Measurements from ENCODE around the gene FBXL19. TPM values are rescaled to one million over a fixed set of nuclear protein-coding genes. Genes with fewer than 3 reads are reported as not detected.

FBXL19 gene
- total and polyA plus RNA-seq, 5 experiments from 2014 or later: 0.06 to 16.8 (median 0.29) TPM

GRCh38 chr16:30896261-30896888 lies 27.0 kb upstream of the FBXL19 start, which contains the start of gene CTF1:
Gene CTF1 (plus strand): TSS chr16:30896614. CDS start chr16:30896644, 30 bp downstream.
- Mint-ChIP-seq H3K27me3 (no peaks in the 10 kb centered on the region), H3K36me3 (peaks cover 0 to 2% (median 2%) of the 10 kb centered on the region in 3 donors), H3K9me3 (no peaks in the 10 kb centered on the region), H3K27ac (peak within 1 kb of the TSS; percentile 56 to 94 (median 90)), H3K4me1 (peaks cover 24 to 56% (median 55%) of the 10 kb centered on the region in 4 donors), H3K4me3 (peak within 1 kb of the TSS; percentile 67 to 86 (median 79))
- ATAC-seq (no peak), DNase-seq (peak in 3 of 10 donors; percentile 3 to 64 (median 12))
- POLR2A ChIA-PET: interaction anchor here (0.5 to 10.9 kb wide), 4 partner anchors 9 to 517 kb away, joined by 3 to 94 read pairs (median 6); no protein-coding TSS in a partner anchor

- H3K9me3 Mint-ChIP-seq: no peaks in the 10 kb centered on the region
- peak; percentile 55 to 86 (median 67) for DNase-seq
- POLR2A ChIA-PET: interaction anchor here (0.6 to 10.9 kb wide), 9 partner anchors 8 to 441 kb away, joined by 3 to 94 read pairs (median 4); no protein-coding TSS in a partner anchor
- H3K4me3 Mint-ChIP-seq: peak overlapping the region; percentile 55 to 84 (median 74)
- H3K4me1 Mint-ChIP-seq: peaks cover 24 to 55% (median 54%) of the 10 kb centered on the region in 4 donors
- no peaks in the 10 kb centered on the region for H3K27me3 Mint-ChIP-seq
- peak; percentile 55 to 63 for ATAC-seq
- H3K36me3 Mint-ChIP-seq: no peaks in the 10 kb centered on the region
- H3K27ac Mint-ChIP-seq: peak overlapping the region in 9 of 10 donors; percentile 63 to 93 (median 84)
These were observed 26.3 kb upstream of the FBXL19 start for GRCh38 chr16:30896889-30897733.

GRCh38 chr16:30899794-30900193 lies 23.6 kb upstream of the FBXL19 start:
- POLR2A ChIA-PET: interaction anchor here (2.6 to 5.9 kb wide), 2 partner anchors 15 to 24 kb away, joined by 11 to 125 read pairs; no protein-coding TSS in a partner anchor
- Mint-ChIP-seq H3K27me3 (no peaks in the 10 kb centered on the region), H3K4me1 (peaks cover 26 to 59% (median 54%) of the 10 kb centered on the region in 4 donors), H3K27ac (no peak overlapping the region), H3K9me3 (peaks cover 0 to 4% (median 0%) of the 10 kb centered on the region in 9 donors), H3K4me3 (no peak overlapping the region), H3K36me3 (peaks cover 0 to 2% (median 0%) of the 10 kb centered on the region in 3 donors)
- ATAC-seq: no peak
- no peak for DNase-seq

GRCh38 chr16:30900588-30900987 lies 22.8 kb upstream of the FBXL19 start:
- Mint-ChIP-seq H3K36me3 (peaks cover 0 to 2% (median 0%) of the 10 kb centered on the region in 3 donors), H3K4me3 (peak overlapping the region in 5 of 10 donors; percentile 11 to 89 (median 82)), H3K4me1 (peaks cover 24 to 53% (median 46%) of the 10 kb centered on the region in 4 donors), H3K27me3 (no peaks in the 10 kb centered on the region), H3K27ac (peak overlapping the region in 5 of 10 donors; percentile 13 to 82 (median 73)), H3K9me3 (peaks cover 0 to 4% (median 0%) of the 10 kb centered on the region in 9 donors)
- no peak for ATAC-seq
- DNase-seq: no peak
- POLR2A ChIA-PET: interaction anchor here (0.6 to 5.9 kb wide), 13 partner anchors 8 to 558 kb away, joined by 3 to 125 read pairs (median 5); partner anchors contain the start of genes BCL7C, ZNF646 and ZNF668

- H3K36me3 Mint-ChIP-seq: peaks cover 0 to 2% (median 0%) of the 10 kb centered on the region in 3 donors
- ATAC-seq: no peak
- H3K9me3 Mint-ChIP-seq: peaks cover 0 to 4% (median 0%) of the 10 kb centered on the region in 9 donors
- peak overlapping the region; percentile 68 to 89 (median 77) for H3K4me3 Mint-ChIP-seq
- POLR2A ChIA-PET: interaction anchor here (0.5 to 5.9 kb wide), 25 partner anchors 8 to 720 kb away, joined by 3 to 125 read pairs (median 4); partner anchors contain the start of genes BCL7C, FBXL19, ZNF646 and ZNF668
- H3K27me3 Mint-ChIP-seq: no peaks in the 10 kb centered on the region
- peaks cover 20 to 45% (median 38%) of the 10 kb centered on the region in 4 donors for H3K4me1 Mint-ChIP-seq
- no peak for DNase-seq
- peak overlapping the region in 9 of 10 donors; percentile 74 to 91 (median 86) for H3K27ac Mint-ChIP-seq
These were observed 22.0 kb upstream of the FBXL19 start for GRCh38 chr16:30901201-30902028.

GRCh38 chr16:30902029-30902972 lies 21.1 kb upstream of the FBXL19 start:
- H3K36me3 Mint-ChIP-seq: peaks cover 0 to 2% (median 0%) of the 10 kb centered on the region in 3 donors
- POLR2A ChIA-PET: interaction anchor here (0.5 to 5.9 kb wide), 25 partner anchors 10 to 1751 kb away, joined by 3 to 125 read pairs (median 4); partner anchors contain the start of genes BCL7C, FBRS, FBXL19 and ZNF646
- H3K4me1 Mint-ChIP-seq: peaks cover 15 to 39% (median 31%) of the 10 kb centered on the region in 4 donors
- ATAC-seq: peak; percentile 85 to 87
- H3K4me3 Mint-ChIP-seq: peak overlapping the region; percentile 86 to 99 (median 96)
- H3K27me3 Mint-ChIP-seq: no peaks in the 10 kb centered on the region
- H3K9me3 Mint-ChIP-seq: peaks cover 0 to 4% (median 0%) of the 10 kb centered on the region in 9 donors
- DNase-seq: peak; percentile 31 to 71 (median 56)
- peak overlapping the region; percentile 95 to 100 (median 98) for H3K27ac Mint-ChIP-seq

GRCh38 chr16:30903002-30903401 lies 20.4 kb upstream of the FBXL19 start:
- peak; percentile 26 to 43 for ATAC-seq

GRCh38 chr16:30903596-30903995 lies 19.8 kb upstream of the FBXL19 start:
- ATAC-seq (no peak), DNase-seq (no peak)
- POLR2A ChIA-PET: interaction anchor here (1.6 to 5.9 kb wide), 4 partner anchors 10 to 59 kb away, joined by 4 to 125 read pairs (median 24); no protein-coding TSS in a partner anchor
- Mint-ChIP-seq H3K9me3 (peaks cover 0 to 4% (median 0%) of the 10 kb centered on the region in 9 donors), H3K36me3 (peaks cover 0 to 2% (median 0%) of the 10 kb centered on the region in 3 donors), H3K4me3 (peak overlapping the region in 9 of 10 donors; percentile 2 to 98 (median 79)), H3K27me3 (no peaks in the 10 kb centered on the region), H3K4me1 (peaks cover 20 to 46% (median 36%) of the 10 kb centered on the region in 4 donors), H3K27ac (peak overlapping the region; percentile 85 to 100 (median 96))

More at GRCh38 chr16:30903002-30903401, 20.4 kb upstream of the FBXL19 start:
- peaks cover 0 to 4% (median 0%) of the 10 kb centered on the region in 9 donors for H3K9me3 Mint-ChIP-seq
- POLR2A ChIA-PET: interaction anchor here (0.6 to 5.9 kb wide), 14 partner anchors 10 to 1752 kb away, joined by 3 to 125 read pairs (median 4); partner anchors contain the start of genes BCL7C, FBRS, FBXL19 and ZNF646
- H3K4me3 Mint-ChIP-seq: peak overlapping the region; percentile 86 to 99 (median 96)
- DNase-seq: peak in 4 of 10 donors; percentile 32 to 61 (median 36)
- peak overlapping the region; percentile 95 to 100 (median 98) for H3K27ac Mint-ChIP-seq
- H3K36me3 Mint-ChIP-seq: peaks cover 0 to 2% (median 0%) of the 10 kb centered on the region in 3 donors
- peaks cover 20 to 44% (median 35%) of the 10 kb centered on the region in 4 donors for H3K4me1 Mint-ChIP-seq
- no peaks in the 10 kb centered on the region for H3K27me3 Mint-ChIP-seq

GRCh38 chr16:30904114-30904780 lies 19.1 kb upstream of the FBXL19 start:
- DNase-seq: no peak
- peaks cover 21 to 46% (median 36%) of the 10 kb centered on the region in 4 donors for H3K4me1 Mint-ChIP-seq
- POLR2A ChIA-PET: interaction anchor here (0.5 to 5.9 kb wide), 6 partner anchors 8 to 172 kb away, joined by 3 to 125 read pairs (median 6); partner anchors contain the start of gene CTF1

More at GRCh38 chr16:30904114-30904780, 19.1 kb upstream of the FBXL19 start:
- H3K9me3 Mint-ChIP-seq: peaks cover 0 to 4% (median 0%) of the 10 kb centered on the region in 9 donors
- H3K27me3 Mint-ChIP-seq: no peaks in the 10 kb centered on the region
- no peak for ATAC-seq
- H3K4me3 Mint-ChIP-seq: peak overlapping the region in 3 of 10 donors; percentile 94 to 98 (median 96)
- peaks cover 0 to 2% (median 0%) of the 10 kb centered on the region in 3 donors for H3K36me3 Mint-ChIP-seq
- H3K27ac Mint-ChIP-seq: peak overlapping the region in 9 of 10 donors; percentile 44 to 100 (median 97)
